Measurements from ENCODE around the gene CLCN7.
A peak's percentile ranks its signal among the peaks of the same experiment; 100 is the strongest.
"Not testable (repeated sequence)": the region's sequence is repeated elsewhere in the genome, so short reads cannot be mapped to it uniquely, and the experiment has no call there.

The CLCN7 gene

GRCh38 chr16:1475552-1476114 is 805 bp upstream of the CLCN7 start:
- no peak for TF ChIP-seq CTCF (IDR thresholded peaks at IDR 0.05; ENCODE audit: low read depth, low read length, missing control alignments)
- peak overlapping the region; percentile 88 for H3K4me3 ChIP-seq (ENCODE audit: low read depth, low read length)
- no peak for DNase-seq (ENCODE audit: low read depth)

GRCh38 chr16:1474082-1474795 is 589 bp downstream of the CLCN7 start:
- H3K4me3 ChIP-seq (ENCODE audit: low read depth, low read length), result peak overlapping the region; percentile 88
- no peak for TF ChIP-seq CTCF (IDR thresholded peaks at IDR 0.05; ENCODE audit: low read depth, low read length, missing control alignments)
- DNase-seq (ENCODE audit: low read depth), result no peak

- DNase-seq (ENCODE audit: low read depth), result no peak
- H3K4me3 ChIP-seq (ENCODE audit: low read depth, low read length), result no peak overlapping the region
- no peak for TF ChIP-seq CTCF (IDR thresholded peaks at IDR 0.05; ENCODE audit: low read depth, low read length, missing control alignments)
Measured at GRCh38 chr16:1472974-1473373, 1.9 kb downstream of the CLCN7 start.

GRCh38 chr16:1471569-1472194 is 3.1 kb downstream of the CLCN7 start:
- DNase-seq (ENCODE audit: low read depth), result no peak
- no peak for TF ChIP-seq CTCF (IDR thresholded peaks at IDR 0.05; ENCODE audit: low read depth, low read length, missing control alignments)
- H3K4me3 ChIP-seq (ENCODE audit: low read depth, low read length), result no peak overlapping the region

GRCh38 chr16:1470481-1471251 is 4.2 kb downstream of the CLCN7 start:
- no peak for DNase-seq (ENCODE audit: low read depth)
- no peak overlapping the region for H3K4me3 ChIP-seq (ENCODE audit: low read depth, low read length)
- no peak for TF ChIP-seq CTCF (IDR thresholded peaks at IDR 0.05; ENCODE audit: low read depth, low read length, missing control alignments)

GRCh38 chr16:1469693-1470201 is 5.1 kb downstream of the CLCN7 start:
- H3K4me3 ChIP-seq (ENCODE audit: low read depth, low read length), result peak overlapping the region; percentile 37
- TF ChIP-seq CTCF (IDR thresholded peaks at IDR 0.05; ENCODE audit: low read depth, low read length, missing control alignments), result no peak
- no peak for DNase-seq (ENCODE audit: low read depth)

GRCh38 chr16:1469141-1469540 is 5.7 kb downstream of the CLCN7 start:
- not testable (repeated sequence) for H3K4me3 ChIP-seq (ENCODE audit: low read depth, low read length)

More at GRCh38 chr16:1469141-1469540, 5.7 kb downstream of the CLCN7 start:
- DNase-seq (ENCODE audit: low read depth), result not testable (repeated sequence)
